ENCODE results near the gene IMP3. TPM values are rescaled to one million over a fixed set of nuclear protein-coding genes. Genes with fewer than 3 reads are reported as not detected.

The IMP3 gene
- total and polyA plus RNA-seq, 9 of the 15 experiments (the other 6 are each of a cell fraction or from before 2014, with no cell fraction given): 14.5 to 160 (median 74.4) TPM

DNA sequence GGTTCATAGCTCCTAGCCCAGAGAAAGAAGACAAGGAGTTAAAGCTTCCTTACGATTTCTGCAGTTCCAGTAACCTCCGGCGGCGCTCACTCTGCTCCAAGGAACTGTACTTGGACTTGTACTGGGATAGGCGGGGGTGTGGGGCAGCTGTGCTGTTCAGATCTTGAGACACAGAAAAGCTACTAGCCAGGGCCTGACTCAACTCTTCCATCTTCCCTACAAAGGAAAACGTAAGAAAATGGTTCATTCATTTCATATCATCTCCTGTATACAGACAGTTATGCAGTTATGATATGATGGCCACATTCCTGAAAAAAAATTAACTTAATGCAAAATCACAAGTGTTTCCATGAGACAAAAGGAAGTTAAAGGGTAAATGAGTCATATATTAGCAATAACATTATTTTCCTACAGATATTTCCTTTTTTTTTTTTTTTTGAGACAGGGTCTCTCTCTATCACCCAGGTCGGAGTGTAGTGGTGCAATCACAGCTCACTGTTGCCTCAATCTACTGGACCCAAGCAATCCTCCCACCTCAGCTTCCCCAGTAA, 19.1 kb downstream of the IMP3 start:
- no peaks in the 10 kb centered on the region for H4K20me1 ChIP-seq (replicated peaks; ENCODE audit: control insufficient read depth, insufficient read depth, low read length)
- FAIRE-seq: no peak
- 88% methylated on average over 7 of the region's 7 CpGs for WGBS (ENCODE audit: insufficient coverage, low coverage, missing lambda C conversion rate)
- ChIA-PET CTCF (ENCODE audit: low intra/inter-chr PET ratio) (no interaction called here), POLR2A (interaction anchor here (0.6 to 0.9 kb wide), 2 partner anchors 19 to 858 kb away, joined by 3 read pairs; no protein-coding TSS in a partner anchor)
- no peaks in the 10 kb centered on the region for H3K9me3 ChIP-seq (replicated peaks; ENCODE audit: control insufficient read depth, insufficient read depth, low read depth, low read length)
- DNase-seq (ENCODE audit: extremely low read depth in 1 of 4, low spot score in 3 of 4): no peak
- BruUV-seq (replicated peaks): no TSS peak
- no peak overlapping the region for H3K9ac ChIP-seq (ENCODE audit: insufficient read depth in 1 of 2, low read depth in 2 of 2, low read length in 2 of 2)
- intact Hi-C loops (cut with micrococcal nuclease): no loop called here
- H3K9me1 ChIP-seq (ENCODE audit: control insufficient read depth, insufficient read depth, low read length): no peaks in the 10 kb centered on the region
- in situ Hi-C loops (cut with MboI): no loop called here
- no peak overlapping the region for H3K4me2 ChIP-seq (ENCODE audit: insufficient read depth, low read length)
- H3K27me3 ChIP-seq (ENCODE audit: control insufficient read depth in 2 of 2, insufficient read depth in 2 of 2, low read length in 2 of 2): no peaks in the 10 kb centered on the region
- H3K4me1 ChIP-seq (replicated peaks in 1 of 2; ENCODE audit: control insufficient read depth in 2 of 2, insufficient read depth in 2 of 2, low read length in 2 of 2): peaks cover 0 to 12% of the 10 kb centered on the region in 2 experiments; a peak in 3 of 5 replicates
- peaks cover 13% of the 10 kb centered on the region for H3K79me2 ChIP-seq (ENCODE audit: control insufficient read depth, insufficient read depth, low read length)
- no peak overlapping the region for H3K4me3 ChIP-seq
- H2AFZ ChIP-seq (ENCODE audit: low read depth, low read length): no peak overlapping the region
- ATAC-seq: no peak
- H3K36me3 ChIP-seq (ENCODE audit: control insufficient read depth, insufficient read depth, low read length): peaks cover 45% of the 10 kb centered on the region
- no peak overlapping the region for H3K27ac ChIP-seq (ENCODE audit: extremely low read depth, low read depth, low read length)
- TF ChIP-seq, protein P1, sequence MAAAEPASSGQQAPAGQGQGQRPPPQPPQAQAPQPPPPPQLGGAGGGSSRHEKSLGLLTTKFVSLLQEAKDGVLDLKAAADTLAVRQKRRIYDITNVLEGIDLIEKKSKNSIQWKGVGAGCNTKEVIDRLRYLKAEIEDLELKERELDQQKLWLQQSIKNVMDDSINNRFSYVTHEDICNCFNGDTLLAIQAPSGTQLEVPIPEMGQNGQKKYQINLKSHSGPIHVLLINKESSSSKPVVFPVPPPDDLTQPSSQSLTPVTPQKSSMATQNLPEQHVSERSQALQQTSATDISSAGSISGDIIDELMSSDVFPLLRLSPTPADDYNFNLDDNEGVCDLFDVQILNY (CRISPR knock-in tag; IDR thresholded peaks at IDR 0.05): no peak
- TF ChIP-seq, protein P2, sequence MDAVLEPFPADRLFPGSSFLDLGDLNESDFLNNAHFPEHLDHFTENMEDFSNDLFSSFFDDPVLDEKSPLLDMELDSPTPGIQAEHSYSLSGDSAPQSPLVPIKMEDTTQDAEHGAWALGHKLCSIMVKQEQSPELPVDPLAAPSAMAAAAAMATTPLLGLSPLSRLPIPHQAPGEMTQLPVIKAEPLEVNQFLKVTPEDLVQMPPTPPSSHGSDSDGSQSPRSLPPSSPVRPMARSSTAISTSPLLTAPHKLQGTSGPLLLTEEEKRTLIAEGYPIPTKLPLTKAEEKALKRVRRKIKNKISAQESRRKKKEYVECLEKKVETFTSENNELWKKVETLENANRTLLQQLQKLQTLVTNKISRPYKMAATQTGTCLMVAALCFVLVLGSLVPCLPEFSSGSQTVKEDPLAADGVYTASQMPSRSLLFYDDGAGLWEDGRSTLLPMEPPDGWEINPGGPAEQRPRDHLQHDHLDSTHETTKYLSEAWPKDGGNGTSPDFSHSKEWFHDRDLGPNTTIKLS (IDR thresholded peaks at IDR 0.05; ENCODE audit: borderline replicate concordance, low read depth): no peak
- no peak for TF ChIP-seq MIER1 (IDR thresholded peaks at IDR 0.05; ENCODE audit: low read depth)
- TF ChIP-seq, protein P3, sequence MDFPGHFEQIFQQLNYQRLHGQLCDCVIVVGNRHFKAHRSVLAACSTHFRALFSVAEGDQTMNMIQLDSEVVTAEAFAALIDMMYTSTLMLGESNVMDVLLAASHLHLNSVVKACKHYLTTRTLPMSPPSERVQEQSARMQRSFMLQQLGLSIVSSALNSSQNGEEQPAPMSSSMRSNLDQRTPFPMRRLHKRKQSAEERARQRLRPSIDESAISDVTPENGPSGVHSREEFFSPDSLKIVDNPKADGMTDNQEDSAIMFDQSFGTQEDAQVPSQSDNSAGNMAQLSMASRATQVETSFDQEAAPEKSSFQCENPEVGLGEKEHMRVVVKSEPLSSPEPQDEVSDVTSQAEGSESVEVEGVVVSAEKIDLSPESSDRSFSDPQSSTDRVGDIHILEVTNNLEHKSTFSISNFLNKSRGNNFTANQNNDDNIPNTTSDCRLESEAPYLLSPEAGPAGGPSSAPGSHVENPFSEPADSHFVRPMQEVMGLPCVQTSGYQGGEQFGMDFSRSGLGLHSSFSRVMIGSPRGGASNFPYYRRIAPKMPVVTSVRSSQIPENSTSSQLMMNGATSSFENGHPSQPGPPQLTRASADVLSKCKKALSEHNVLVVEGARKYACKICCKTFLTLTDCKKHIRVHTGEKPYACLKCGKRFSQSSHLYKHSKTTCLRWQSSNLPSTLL (IDR thresholded peaks at IDR 0.05): no peak
- TF ChIP-seq HCFC1 (IDR thresholded peaks at IDR 0.05; ENCODE audit: low read depth, low read length): no peak
- TF ChIP-seq MTA2 (IDR thresholded peaks at IDR 0.05; ENCODE audit: low read depth): no peak
- TF ChIP-seq, protein P4, sequence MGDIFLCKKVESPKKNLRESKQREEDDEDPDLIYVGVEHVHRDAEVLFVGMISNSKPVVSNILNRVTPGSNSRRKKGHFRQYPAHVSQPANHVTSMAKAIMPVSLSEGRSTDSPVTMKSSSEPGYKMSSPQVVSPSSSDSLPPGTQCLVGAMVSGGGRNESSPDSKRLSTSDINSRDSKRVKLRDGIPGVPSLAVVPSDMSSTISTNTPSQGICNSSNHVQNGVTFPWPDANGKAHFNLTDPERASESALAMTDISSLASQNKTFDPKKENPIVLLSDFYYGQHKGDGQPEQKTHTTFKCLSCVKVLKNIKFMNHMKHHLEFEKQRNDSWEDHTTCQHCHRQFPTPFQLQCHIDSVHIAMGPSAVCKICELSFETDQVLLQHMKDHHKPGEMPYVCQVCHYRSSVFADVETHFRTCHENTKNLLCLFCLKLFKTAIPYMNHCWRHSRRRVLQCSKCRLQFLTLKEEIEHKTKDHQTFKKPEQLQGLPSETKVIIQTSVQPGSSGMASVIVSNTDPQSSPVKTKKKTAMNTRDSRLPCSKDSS (IDR thresholded peaks at IDR 0.05; ENCODE audit: low read depth, partially characterized antibody): no peak
- TF ChIP-seq, protein P5, sequence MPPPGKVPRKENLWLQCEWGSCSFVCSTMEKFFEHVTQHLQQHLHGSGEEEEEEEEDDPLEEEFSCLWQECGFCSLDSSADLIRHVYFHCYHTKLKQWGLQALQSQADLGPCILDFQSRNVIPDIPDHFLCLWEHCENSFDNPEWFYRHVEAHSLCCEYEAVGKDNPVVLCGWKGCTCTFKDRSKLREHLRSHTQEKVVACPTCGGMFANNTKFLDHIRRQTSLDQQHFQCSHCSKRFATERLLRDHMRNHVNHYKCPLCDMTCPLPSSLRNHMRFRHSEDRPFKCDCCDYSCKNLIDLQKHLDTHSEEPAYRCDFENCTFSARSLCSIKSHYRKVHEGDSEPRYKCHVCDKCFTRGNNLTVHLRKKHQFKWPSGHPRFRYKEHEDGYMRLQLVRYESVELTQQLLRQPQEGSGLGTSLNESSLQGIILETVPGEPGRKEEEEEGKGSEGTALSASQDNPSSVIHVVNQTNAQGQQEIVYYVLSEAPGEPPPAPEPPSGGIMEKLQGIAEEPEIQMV (tag; conservative IDR thresholded peaks at IDR 0.05; ENCODE audit: low read depth): no peak
- TF ChIP-seq GABPB2 (CRISPR knock-in tag; conservative IDR thresholded peaks at IDR 0.05): no peak
- TF ChIP-seq, protein P6, sequence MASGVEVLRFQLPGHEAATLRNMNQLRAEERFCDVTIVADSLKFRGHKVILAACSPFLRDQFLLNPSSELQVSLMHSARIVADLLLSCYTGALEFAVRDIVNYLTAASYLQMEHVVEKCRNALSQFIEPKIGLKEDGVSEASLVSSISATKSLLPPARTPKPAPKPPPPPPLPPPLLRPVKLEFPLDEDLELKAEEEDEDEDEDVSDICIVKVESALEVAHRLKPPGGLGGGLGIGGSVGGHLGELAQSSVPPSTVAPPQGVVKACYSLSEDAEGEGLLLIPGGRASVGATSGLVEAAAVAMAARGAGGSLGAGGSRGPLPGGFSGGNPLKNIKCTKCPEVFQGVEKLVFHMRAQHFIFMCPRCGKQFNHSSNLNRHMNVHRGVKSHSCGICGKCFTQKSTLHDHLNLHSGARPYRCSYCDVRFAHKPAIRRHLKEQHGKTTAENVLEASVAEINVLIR (CRISPR knock-in tag; IDR thresholded peaks at IDR 0.05): no peak
- TF ChIP-seq NFE2L1 (tag; IDR thresholded peaks at IDR 0.05; ENCODE audit: borderline replicate concordance, low read depth): no peak
- TF ChIP-seq ZNF77 (CRISPR knock-in tag; IDR thresholded peaks at IDR 0.05): no peak
- no peak for TF ChIP-seq SOX6 (IDR thresholded peaks at IDR 0.05)
- TF ChIP-seq ZNF274 (IDR thresholded peaks at IDR 0.05; ENCODE audit: borderline replicate concordance, low read depth, low read length): no peak
